ENCODE results near the gene KRTAP5-7.
"Not testable (repeated sequence)": the region's sequence is repeated elsewhere in the genome, so short reads cannot be mapped to it uniquely, and the experiment has no call there.

KRTAP5-7 gene
- total RNA-seq = 0 to 0.88 (median 0) reads per million in 17 experiments

- not testable (repeated sequence) for DNase-seq
These were observed at the start of gene KRTAP5-7 for GRCh38 chr11:71526796-71527575. Gene KRTAP5-7 (plus strand): TSS chr11:71527267. CDS start chr11:71527301, 34 bp downstream.

- no peak for DNase-seq
These were observed 49.2 kb upstream of the KRTAP5-7 start for GRCh38 chr11:71477641-71478527.

GRCh38 chr11:71478528-71478840 is 48.6 kb upstream of the KRTAP5-7 start:
- no peak for DNase-seq

- no peak for DNase-seq
These were observed 45.7 kb upstream of the KRTAP5-7 start for GRCh38 chr11:71481101-71481960.

GRCh38 chr11:71482216-71482615 is 44.9 kb upstream of the KRTAP5-7 start:
- no peak for DNase-seq

GRCh38 chr11:71482746-71483364 is 44.2 kb upstream of the KRTAP5-7 start:
- no peak for DNase-seq

GRCh38 chr11:71483692-71484091 is 43.4 kb upstream of the KRTAP5-7 start:
- DNase-seq = no peak

- no peak for DNase-seq
These were observed 42.6 kb upstream of the KRTAP5-7 start for GRCh38 chr11:71484248-71485062.

GRCh38 chr11:71485063-71485399 is 42.0 kb upstream of the KRTAP5-7 start:
- DNase-seq = no peak

- DNase-seq = no peak
These were observed 41.6 kb upstream of the KRTAP5-7 start for GRCh38 chr11:71485466-71485865.

GRCh38 chr11:71486320-71486719 is 40.7 kb upstream of the KRTAP5-7 start:
- no peak for DNase-seq

- no peak for DNase-seq
These were observed 38.3 kb upstream of the KRTAP5-7 start for GRCh38 chr11:71488681-71489270.

- no peak for DNase-seq
These were observed 37.6 kb upstream of the KRTAP5-7 start for GRCh38 chr11:71489311-71490043.

GRCh38 chr11:71490044-71490730 is 36.9 kb upstream of the KRTAP5-7 start:
- no peak for DNase-seq

GRCh38 chr11:71490731-71491390 is 36.2 kb upstream of the KRTAP5-7 start:
- DNase-seq = no peak

- no peak for DNase-seq
These were observed 35.5 kb upstream of the KRTAP5-7 start for GRCh38 chr11:71491531-71491930.

- DNase-seq = peak in 2 of 4 experiments; percentile 4 to 11
These were observed 35.1 kb upstream of the KRTAP5-7 start for GRCh38 chr11:71491940-71492339.

GRCh38 chr11:71495286-71496230 is 31.5 kb upstream of the KRTAP5-7 start:
- DNase-seq = no peak
